Right forelimb (tissue), 1 donor: ENCODE measurements around the gene GFRA4.
"Not testable (repeated sequence)": the region's sequence is repeated elsewhere in the genome, so short reads cannot be mapped to it uniquely, and the experiment has no call there.

Experiments
- DNase-seq: peaks from one replicate; pipeline ENCODE4 v3.0.0-alpha.2; 2018

GFRA4 gene

GRCh38 chr20:3652676-3653596 is 10.3 kb downstream of the GFRA4 start:
- no peak for DNase-seq

GRCh38 chr20:3652221-3652620 is 11.0 kb downstream of the GFRA4 start:
- DNase-seq: no peak

- DNase-seq: no peak
These were observed 11.8 kb downstream of the GFRA4 start for GRCh38 chr20:3651204-3651962.

- no peak for DNase-seq
These were observed 14.2 kb downstream of the GFRA4 start for GRCh38 chr20:3648951-3649350.

- no peak for DNase-seq
These were observed 15.7 kb downstream of the GFRA4 start for GRCh38 chr20:3647473-3647872.

GRCh38 chr20:3646651-3647050 is 16.5 kb downstream of the GFRA4 start:
- DNase-seq: no peak

- DNase-seq: no peak
These were observed 17.1 kb downstream of the GFRA4 start for GRCh38 chr20:3646067-3646440.

- no peak for DNase-seq
These were observed 17.7 kb downstream of the GFRA4 start for GRCh38 chr20:3645309-3646066.

GRCh38 chr20:3640259-3640658 is 22.9 kb downstream of the GFRA4 start:
- DNase-seq: no peak

GRCh38 chr20:3635346-3635745 is 27.9 kb downstream of the GFRA4 start:
- DNase-seq: no peak

GRCh38 chr20:3633913-3634478 is 29.2 kb downstream of the GFRA4 start:
- DNase-seq: no peak

GRCh38 chr20:3632311-3633004 is 30.7 kb downstream of the GFRA4 start:
- no peak for DNase-seq

GRCh38 chr20:3631534-3631933 is 31.7 kb downstream of the GFRA4 start:
- DNase-seq: no peak

- no peak for DNase-seq
These were observed 32.8 kb downstream of the GFRA4 start for GRCh38 chr20:3630429-3630828.

- no peak for DNase-seq
These were observed 33.3 kb downstream of the GFRA4 start for GRCh38 chr20:3629893-3630292.

- no peak for DNase-seq
These were observed 34.5 kb downstream of the GFRA4 start for GRCh38 chr20:3628502-3629314.

GRCh38 chr20:3627476-3627875 is 35.7 kb downstream of the GFRA4 start:
- no peak for DNase-seq

GRCh38 chr20:3622406-3622805 is 40.8 kb downstream of the GFRA4 start:
- DNase-seq: no peak

- DNase-seq: no peak
These were observed 42.1 kb downstream of the GFRA4 start for GRCh38 chr20:3621111-3621510.

- DNase-seq: no peak
These were observed 46.9 kb downstream of the GFRA4 start for GRCh38 chr20:3616250-3616649.

- not testable (repeated sequence) for DNase-seq
These were observed 47.9 kb downstream of the GFRA4 start for GRCh38 chr20:3615171-3615840.
